GM12873 (cell line): ENCODE measurements around the gene C2.

Experiments used
- TF ChIP-seq, protein P1 (sequence below): IDR thresholded peaks from 2 replicates; pipeline ENCODE4 v1.5.1; 2012; ENCODE audit warnings: low read depth, mild to moderate bottlenecking, moderate library complexity, low read length, control low read depth; ENCODE audit not compliant: insufficient read depth; ENCODE audit errors: missing control alignments

Gene C2

GRCh38 chr6:31889331-31889972, 38.1 kb upstream of the C2 start:
- TF ChIP-seq, protein P1, sequence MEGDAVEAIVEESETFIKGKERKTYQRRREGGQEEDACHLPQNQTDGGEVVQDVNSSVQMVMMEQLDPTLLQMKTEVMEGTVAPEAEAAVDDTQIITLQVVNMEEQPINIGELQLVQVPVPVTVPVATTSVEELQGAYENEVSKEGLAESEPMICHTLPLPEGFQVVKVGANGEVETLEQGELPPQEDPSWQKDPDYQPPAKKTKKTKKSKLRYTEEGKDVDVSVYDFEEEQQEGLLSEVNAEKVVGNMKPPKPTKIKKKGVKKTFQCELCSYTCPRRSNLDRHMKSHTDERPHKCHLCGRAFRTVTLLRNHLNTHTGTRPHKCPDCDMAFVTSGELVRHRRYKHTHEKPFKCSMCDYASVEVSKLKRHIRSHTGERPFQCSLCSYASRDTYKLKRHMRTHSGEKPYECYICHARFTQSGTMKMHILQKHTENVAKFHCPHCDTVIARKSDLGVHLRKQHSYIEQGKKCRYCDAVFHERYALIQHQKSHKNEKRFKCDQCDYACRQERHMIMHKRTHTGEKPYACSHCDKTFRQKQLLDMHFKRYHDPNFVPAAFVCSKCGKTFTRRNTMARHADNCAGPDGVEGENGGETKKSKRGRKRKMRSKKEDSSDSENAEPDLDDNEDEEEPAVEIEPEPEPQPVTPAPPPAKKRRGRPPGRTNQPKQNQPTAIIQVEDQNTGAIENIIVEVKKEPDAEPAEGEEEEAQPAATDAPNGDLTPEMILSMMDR = no peak

DNA sequence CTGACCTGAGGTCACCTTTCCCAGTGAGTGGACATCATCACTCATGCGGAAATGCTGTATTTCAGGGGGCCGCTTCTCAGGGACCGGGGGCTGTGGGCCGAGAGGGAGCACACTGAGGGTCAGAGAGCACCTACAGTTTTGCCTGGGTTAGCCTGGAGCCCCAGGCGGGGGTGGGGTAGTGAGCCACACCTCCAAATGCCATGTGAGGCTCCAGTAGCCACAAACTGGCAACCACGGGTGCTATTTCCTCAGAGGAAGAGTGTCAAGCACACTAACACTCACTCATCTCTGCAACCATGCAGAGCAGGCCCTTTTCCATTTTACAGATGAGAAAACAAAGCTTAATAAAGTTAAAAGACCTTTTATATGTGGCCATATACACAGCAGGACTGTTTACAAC, 34.7 kb upstream of the C2 start:
- TF ChIP-seq, protein P1 = no peak

GRCh38 chr6:31896493-31896855, 31.0 kb upstream of the C2 start:
- TF ChIP-seq, protein P1 = no peak

DNA sequence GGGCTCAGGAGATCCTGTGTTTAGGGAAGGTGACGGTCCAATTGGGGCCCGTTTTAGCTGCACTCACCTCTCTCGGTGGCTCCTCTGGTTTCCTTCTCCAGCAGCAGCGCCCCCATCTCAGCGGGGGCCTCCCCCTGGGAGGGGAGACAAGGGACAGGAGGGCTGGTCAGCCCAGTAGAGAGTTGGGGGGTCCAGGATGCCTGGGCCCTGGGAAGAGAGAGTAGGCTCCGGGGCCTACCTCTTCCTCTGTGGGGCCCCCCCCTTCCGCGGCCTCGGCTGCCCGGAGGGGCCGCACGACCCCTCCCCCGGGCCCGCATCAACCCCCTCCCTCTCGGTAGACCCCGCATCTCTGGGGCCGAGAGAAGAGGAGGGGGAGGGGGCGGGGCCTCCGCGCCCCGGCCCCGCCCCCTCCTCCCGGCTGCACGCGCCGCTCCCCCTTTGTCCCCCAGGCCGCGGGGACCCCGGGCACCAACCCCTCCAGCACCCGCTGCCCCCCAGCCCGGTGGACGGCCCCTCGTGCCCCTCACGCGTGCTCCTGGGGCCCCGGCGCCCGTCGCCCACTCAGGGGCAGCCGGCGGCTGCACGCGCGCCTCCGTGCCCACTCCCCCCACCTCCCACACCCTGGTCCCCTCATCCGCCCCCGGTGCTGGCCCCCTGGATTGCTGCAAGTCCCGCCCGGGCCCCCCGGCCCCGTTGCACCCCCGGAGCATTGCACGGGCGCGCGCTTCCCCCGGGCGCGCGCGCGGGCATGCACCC, 30.5 kb upstream of the C2 start:
- TF ChIP-seq, protein P1 = no peak

- TF ChIP-seq, protein P1 = peak; percentile 7
Measured at GRCh38 chr6:31897612-31898382, 29.7 kb upstream of the C2 start, which contains the start of gene EHMT2. EHMT2 (minus strand) TSS chr6:31897698; CDS start chr6:31897677, 21 bp downstream.

- TF ChIP-seq, protein P1 = no peak
Measured at GRCh38 chr6:31898383-31899011, 29.0 kb upstream of the C2 start.

- TF ChIP-seq, protein P1 = no peak
Measured at GRCh38 chr6:31899215-31899614, 28.3 kb upstream of the C2 start.
